Subcutaneous adipose tissue (tissue), 4 donors: ENCODE data around the gene PAQR4. TPM values are rescaled to one million over a fixed set of nuclear protein-coding genes. Genes with fewer than 3 reads are reported as not detected.

Source experiments
- CTCF ChIP-seq: fragments of 450-650 bp; IDR thresholded peaks from one replicate; pipeline ENCODE4 v1.5.1; 2016; ENCODE audit warnings: low read depth, mild to moderate bottlenecking, control low read depth, antibody characterized with exemption, moderate library complexity
- total RNA-seq, 4 donors: library from RNA; depleted of rRNA; stranded (reverse); fragments of >200 nt; gene quantifications; one replicate each; pipeline ENCODE4 v1.1.0, GENCODE V29; 2016

Gene PAQR4
- total RNA-seq, 4 donors from 2014 or later, result 1.5 to 5.7 (median 3.8) TPM

- no peak for TF ChIP-seq CTCF
Observed at GRCh38 chr16:2968368-2968737, 795 bp upstream of the PAQR4 start.

- TF ChIP-seq CTCF, result no peak
Observed at GRCh38 chr16:2969545-2970521, 685 bp downstream of the PAQR4 start.

- no peak for TF ChIP-seq CTCF
Observed at GRCh38 chr16:2970563-2970962, 1.4 kb downstream of the PAQR4 start.

DNA sequence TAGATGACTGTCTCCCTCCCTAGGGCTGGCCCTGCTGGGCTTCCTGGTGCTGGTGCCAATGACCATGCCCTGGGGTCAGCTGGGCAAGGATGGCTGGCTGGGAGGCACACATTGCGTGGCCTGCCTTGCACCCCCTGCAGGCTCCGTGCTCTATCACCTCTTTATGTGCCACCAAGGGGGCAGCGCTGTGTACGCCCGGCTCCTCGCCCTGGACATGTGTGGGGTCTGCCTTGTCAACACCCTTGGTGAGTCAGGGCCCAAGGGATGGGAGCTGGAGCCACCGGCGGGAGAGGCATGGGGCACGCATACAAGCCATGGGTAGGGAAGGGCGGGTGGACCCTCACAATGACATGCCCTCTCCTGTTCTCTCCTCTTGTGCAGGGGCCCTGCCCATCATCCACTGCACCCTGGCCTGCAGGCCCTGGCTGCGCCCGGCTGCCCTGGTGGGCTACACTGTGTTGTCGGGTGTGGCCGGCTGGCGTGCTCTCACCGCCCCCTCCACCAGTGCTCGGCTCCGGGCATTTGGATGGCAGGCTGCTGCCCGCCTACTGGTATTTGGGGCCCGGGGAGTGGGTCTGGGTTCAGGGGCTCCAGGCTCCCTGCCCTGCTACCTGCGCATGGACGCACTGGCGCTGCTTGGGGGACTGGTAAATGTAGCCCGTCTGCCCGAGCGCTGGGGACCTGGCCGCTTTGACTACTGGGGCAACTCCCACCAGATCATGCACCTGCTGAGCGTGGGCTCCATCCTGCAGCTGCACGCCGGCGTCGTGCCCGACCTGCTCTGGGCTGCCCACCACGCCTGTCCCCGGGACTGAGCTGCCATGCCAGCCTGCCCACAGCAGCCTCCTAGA, 2.2 kb downstream of the PAQR4 start:
- TF ChIP-seq CTCF, result no peak

DNA sequence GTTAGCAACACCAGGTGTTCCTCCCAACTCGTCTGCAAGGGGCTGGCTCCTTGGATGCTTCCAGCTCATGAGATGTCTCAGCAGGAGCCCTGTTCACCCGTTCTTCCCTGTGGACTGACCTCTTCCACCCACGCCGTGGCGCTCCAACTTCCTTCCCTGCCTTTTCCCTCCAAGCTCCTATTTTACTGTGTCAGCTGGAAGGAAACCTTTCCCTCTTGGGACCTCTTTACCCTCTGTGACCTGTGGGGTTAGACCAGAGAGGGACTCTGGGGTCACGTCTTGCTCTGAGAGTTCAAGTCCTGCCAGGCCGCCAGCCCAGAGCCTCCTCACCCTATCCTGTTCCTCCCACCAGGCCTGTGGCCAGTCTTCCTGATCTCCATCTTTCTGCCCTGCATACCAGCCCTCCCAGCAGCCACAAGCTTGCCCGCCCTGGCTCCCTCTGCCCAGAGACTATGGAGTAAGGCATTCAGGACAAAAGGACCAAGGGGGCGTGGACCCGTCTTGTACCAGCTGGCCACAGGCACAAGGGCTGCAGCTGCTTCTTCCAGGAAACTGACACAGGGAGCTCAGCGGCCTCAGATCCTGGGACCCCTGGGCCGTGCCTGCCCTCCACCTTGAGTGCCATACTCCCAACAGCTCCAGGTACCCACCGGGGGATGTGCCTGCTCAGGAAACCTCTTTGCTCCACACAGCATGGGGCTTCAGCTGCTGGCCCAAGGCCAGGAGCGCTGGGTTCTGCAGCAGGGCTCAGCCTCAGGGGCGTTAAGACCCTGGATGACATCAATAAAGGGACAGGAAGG, 3.0 kb downstream of the PAQR4 start:
- TF ChIP-seq CTCF, result no peak

GRCh38 chr16:2973093-2973492, 3.9 kb downstream of the PAQR4 start:
- no peak for TF ChIP-seq CTCF
